DND-41 (cell line): Measurements from ENCODE around the gene ADAMTS19.

Source experiments
- ATAC-seq: fragments of 200-7000 bp; cut with Tn5 transposase; 3 replicates; pipeline ENCODE4 v1.9.1; 2021; ENCODE audit warnings: low read depth; ENCODE audit not compliant: insufficient read depth
- DNase-seq: peaks from one replicate; pipeline ENCODE4 v3.0.0-alpha.2; 2020
- H2AFZ ChIP-seq: 2 replicates; pipeline ENCODE4 v1.6.0; 2012; ENCODE audit warnings: low read depth, low read length
- H3K27ac ChIP-seq: 2 replicates; pipeline ENCODE4 v1.5.1; 2012; ENCODE audit warnings: low read length, inconsistent platforms
- H3K27me3 ChIP-seq: fragments of 200-600 bp; sonication (generic); 2 replicates; pipeline ENCODE4 v1.6.0; 2012; ENCODE audit warnings: low read length, mild to moderate bottlenecking, inconsistent platforms; ENCODE audit not compliant: insufficient read depth, poor library complexity
- H3K36me3 ChIP-seq: 2 replicates; pipeline ENCODE4 v1.5.1; 2012; ENCODE audit warnings: low read length, inconsistent platforms; ENCODE audit not compliant: insufficient read depth
- H3K4me1 ChIP-seq: 2 replicates; pipeline ENCODE4 v1.5.1; 2012; ENCODE audit warnings: mild to moderate bottlenecking, low read length; ENCODE audit not compliant: insufficient read depth
- H3K4me2 ChIP-seq: 2 replicates; pipeline ENCODE4 v1.6.0; 2012; ENCODE audit warnings: mild to moderate bottlenecking, moderate library complexity, low read length, inconsistent platforms; ENCODE audit not compliant: insufficient read depth
- H3K4me3 ChIP-seq, 2 experiments: fragments of 200-600 bp in 1 of 2; shearing (Covaris generic) in 1 of 2; 2 replicates each; pipeline ENCODE4 v1.5.1; 2012 to 2016; ENCODE audit warnings: inconsistent platforms in 2 of 2, low read length in 2 of 2, mild to moderate bottlenecking in 2 of 2, low read depth in 1 of 2, moderate library complexity in 1 of 2
- H3K79me2 ChIP-seq: 2 replicates; pipeline ENCODE4 v1.6.0; 2012; ENCODE audit warnings: low read length, inconsistent platforms; ENCODE audit not compliant: insufficient read depth
- H3K9ac ChIP-seq: 2 replicates; pipeline ENCODE4 v1.6.0; 2012; ENCODE audit warnings: low read depth, mild to moderate bottlenecking, inconsistent platforms, low read length, moderate library complexity
- H3K9me3 ChIP-seq: 2 replicates; pipeline ENCODE4 v1.5.1; 2012; ENCODE audit warnings: low read length, moderate library complexity, mild to moderate bottlenecking, inconsistent platforms; ENCODE audit not compliant: insufficient read depth, severe bottlenecking
- H4K20me1 ChIP-seq: 2 replicates; pipeline ENCODE4 v1.6.0; 2012; ENCODE audit warnings: low read length; ENCODE audit not compliant: insufficient read depth
- EZH2 ChIP-seq: IDR thresholded peaks from 3 replicates; pipeline ENCODE4 v1.6.1; 2012; ENCODE audit warnings: borderline replicate concordance, low read depth, mild to moderate bottlenecking, moderate library complexity, low read length, inconsistent platforms; ENCODE audit not compliant: severe bottlenecking
- TF ChIP-seq, protein P1 (sequence below): IDR thresholded peaks from 2 replicates; pipeline ENCODE4 v1.5.1; 2012; ENCODE audit warnings: borderline replicate concordance, low read length, moderate library complexity, mild to moderate bottlenecking; ENCODE audit not compliant: poor library complexity, severe bottlenecking; ENCODE audit errors: extremely low read depth

The ADAMTS19 gene

GRCh38 chr5:129476751-129477150 is 16.7 kb downstream of the ADAMTS19 start:
- H3K36me3 ChIP-seq = no peaks in the 10 kb centered on the region
- TF ChIP-seq EZH2 = no peak
- TF ChIP-seq, protein P1, sequence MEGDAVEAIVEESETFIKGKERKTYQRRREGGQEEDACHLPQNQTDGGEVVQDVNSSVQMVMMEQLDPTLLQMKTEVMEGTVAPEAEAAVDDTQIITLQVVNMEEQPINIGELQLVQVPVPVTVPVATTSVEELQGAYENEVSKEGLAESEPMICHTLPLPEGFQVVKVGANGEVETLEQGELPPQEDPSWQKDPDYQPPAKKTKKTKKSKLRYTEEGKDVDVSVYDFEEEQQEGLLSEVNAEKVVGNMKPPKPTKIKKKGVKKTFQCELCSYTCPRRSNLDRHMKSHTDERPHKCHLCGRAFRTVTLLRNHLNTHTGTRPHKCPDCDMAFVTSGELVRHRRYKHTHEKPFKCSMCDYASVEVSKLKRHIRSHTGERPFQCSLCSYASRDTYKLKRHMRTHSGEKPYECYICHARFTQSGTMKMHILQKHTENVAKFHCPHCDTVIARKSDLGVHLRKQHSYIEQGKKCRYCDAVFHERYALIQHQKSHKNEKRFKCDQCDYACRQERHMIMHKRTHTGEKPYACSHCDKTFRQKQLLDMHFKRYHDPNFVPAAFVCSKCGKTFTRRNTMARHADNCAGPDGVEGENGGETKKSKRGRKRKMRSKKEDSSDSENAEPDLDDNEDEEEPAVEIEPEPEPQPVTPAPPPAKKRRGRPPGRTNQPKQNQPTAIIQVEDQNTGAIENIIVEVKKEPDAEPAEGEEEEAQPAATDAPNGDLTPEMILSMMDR = no peak
- H4K20me1 ChIP-seq = no peaks in the 10 kb centered on the region
- H3K27me3 ChIP-seq = no peaks in the 10 kb centered on the region
- H3K79me2 ChIP-seq = no peaks in the 10 kb centered on the region
- H3K4me3 ChIP-seq = no peak overlapping the region
- H3K4me1 ChIP-seq = no peaks in the 10 kb centered on the region
- no peaks in the 10 kb centered on the region for H3K9me3 ChIP-seq
- ATAC-seq = no peak
- H3K9ac ChIP-seq = no peak overlapping the region
- H3K27ac ChIP-seq = no peak overlapping the region
- no peak overlapping the region for H2AFZ ChIP-seq
- H3K4me2 ChIP-seq = no peak overlapping the region
- DNase-seq = no peak

DNA sequence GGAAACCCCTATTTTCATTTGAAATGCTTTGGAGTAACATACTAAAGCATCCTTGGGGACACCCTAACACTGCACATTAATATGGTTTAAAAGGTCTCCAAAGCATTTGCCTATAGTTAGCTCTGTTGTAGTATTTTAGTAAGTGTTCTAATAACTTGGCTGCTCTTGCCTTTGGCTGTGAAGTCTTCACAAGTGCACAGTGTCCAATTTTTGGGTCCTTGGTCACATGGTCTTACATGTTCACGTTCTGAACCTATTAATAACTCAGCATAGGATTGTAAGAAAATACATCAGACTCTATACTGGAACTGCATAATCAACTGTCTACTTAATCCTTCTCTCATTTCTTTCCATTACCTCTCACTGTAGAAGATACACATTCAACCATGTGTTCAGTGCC is 17.4 kb downstream of the ADAMTS19 start:
- Histone ChIP-seq H2AFZ (no peak overlapping the region), H3K9ac (no peak overlapping the region), H3K36me3 (no peaks in the 10 kb centered on the region), H3K79me2 (no peaks in the 10 kb centered on the region), H3K9me3 (no peaks in the 10 kb centered on the region), H3K4me1 (no peaks in the 10 kb centered on the region), H4K20me1 (no peaks in the 10 kb centered on the region), H3K27me3 (no peaks in the 10 kb centered on the region), H3K27ac (no peak overlapping the region), H3K4me3 (no peak overlapping the region), H3K4me2 (no peak overlapping the region)
- TF ChIP-seq EZH2 = no peak
- TF ChIP-seq, protein P1 = no peak
- DNase-seq = no peak
- no peak for ATAC-seq

GRCh38 chr5:129481161-129481560 is 21.1 kb downstream of the ADAMTS19 start:
- Histone ChIP-seq H4K20me1 (no peaks in the 10 kb centered on the region), H3K9me3 (no peaks in the 10 kb centered on the region), H3K9ac (no peak overlapping the region), H3K4me3 (no peak overlapping the region), H3K79me2 (no peaks in the 10 kb centered on the region), H2AFZ (no peak overlapping the region), H3K36me3 (no peaks in the 10 kb centered on the region), H3K4me2 (no peak overlapping the region), H3K4me1 (no peaks in the 10 kb centered on the region), H3K27me3 (no peaks in the 10 kb centered on the region), H3K27ac (no peak overlapping the region)
- TF ChIP-seq EZH2 = no peak
- TF ChIP-seq, protein P1 = no peak
- DNase-seq = no peak
- no peak for ATAC-seq

DNA sequence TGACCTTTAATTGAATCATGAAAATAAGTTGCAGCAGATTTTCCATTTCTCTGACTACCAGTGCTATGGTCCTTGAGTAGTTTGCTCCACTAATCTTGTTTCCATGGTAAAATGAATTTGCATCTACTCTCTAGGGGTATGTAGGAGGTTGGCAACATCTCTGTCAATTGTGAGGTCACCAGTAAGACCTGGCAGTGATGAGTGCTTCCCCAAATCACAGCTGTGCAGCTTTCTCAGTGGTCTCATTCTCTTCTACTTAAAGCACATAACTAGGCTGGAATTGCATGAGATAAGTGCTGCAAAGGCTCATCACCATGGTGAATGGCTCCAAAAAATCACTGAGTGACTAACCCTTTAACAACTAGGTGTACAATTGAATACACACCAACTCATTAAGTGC is 36.3 kb downstream of the ADAMTS19 start:
- H3K4me2 ChIP-seq = no peak overlapping the region
- TF ChIP-seq, protein P1 = no peak
- TF ChIP-seq EZH2 = no peak
- no peak overlapping the region for H3K4me3 ChIP-seq
- ATAC-seq (no peak), DNase-seq (no peak)
- H4K20me1 ChIP-seq = no peaks in the 10 kb centered on the region
- no peak overlapping the region for H3K27ac ChIP-seq
- no peaks in the 10 kb centered on the region for H3K36me3 ChIP-seq
- H3K9ac ChIP-seq = no peak overlapping the region
- no peaks in the 10 kb centered on the region for H3K9me3 ChIP-seq
- no peaks in the 10 kb centered on the region for H3K79me2 ChIP-seq
- H3K4me1 ChIP-seq = no peaks in the 10 kb centered on the region
- no peak overlapping the region for H2AFZ ChIP-seq
- no peaks in the 10 kb centered on the region for H3K27me3 ChIP-seq
